MCF 10A (cell line): Measurements from ENCODE around the gene SCUBE2. TPM values are rescaled to one million over a fixed set of nuclear protein-coding genes. Genes with fewer than 3 reads are reported as not detected.

ENCODE experiments used
- BruUV-seq: library from RNA; stranded (reverse); fragments of 400-500 nt; replicated peaks from 2 replicates; lab custom pipeline; 2021; lab: Mats Ljungman, UMichigan
- CTCF ChIA-PET: fragments of 300-600 bp; sonication (Branson Sonifier 250); formaldehyde crosslinking; extraction: SDS; loops from one replicate; lab custom pipeline; 2021; ENCODE audit warnings: antibody characterized with exemption, inconsistent platforms; lab: Yijun Ruan, JAX
- POLR2A ChIA-PET: fragments of 300-600, 350-650 bp; sonication (Branson Sonifier 250); formaldehyde crosslinking; extraction: SDS; loops from one replicate; lab custom pipeline; 2020; ENCODE audit warnings: antibody characterized with exemption, inconsistent platforms; lab: Yijun Ruan, JAX
- DNase-seq: peaks from one replicate; pipeline ENCODE4 v3.0.0-alpha.2; 2018; ENCODE audit not compliant: unreplicated experiment
- H3K27ac Mint-ChIP-seq: one replicate; pipeline ENCODE4 v1.8.0; 2022; ENCODE audit warnings: mild to moderate bottlenecking, low read depth, mixed read lengths; ENCODE audit not compliant: unreplicated experiment
- H3K27me3 Mint-ChIP-seq: one replicate; pipeline ENCODE4 v1.8.0; 2022; ENCODE audit warnings: mixed read lengths; ENCODE audit not compliant: insufficient read depth, unreplicated experiment
- H3K36me3 Mint-ChIP-seq: one replicate; pipeline ENCODE4 v1.8.0; 2022; ENCODE audit warnings: mild to moderate bottlenecking, moderate library complexity, mixed read lengths; ENCODE audit not compliant: insufficient read depth, unreplicated experiment
- H3K4me1 Mint-ChIP-seq: one replicate; pipeline ENCODE4 v1.8.0; 2022; ENCODE audit warnings: mixed read lengths; ENCODE audit not compliant: insufficient read depth, unreplicated experiment
- H3K4me3 Mint-ChIP-seq: one replicate; pipeline ENCODE4 v1.8.0; 2022; ENCODE audit warnings: mild to moderate bottlenecking, moderate library complexity, mixed read lengths; ENCODE audit not compliant: unreplicated experiment
- H3K9me3 Mint-ChIP-seq: one replicate; pipeline ENCODE4 v1.8.0; 2022; ENCODE audit warnings: mixed read lengths; ENCODE audit not compliant: unreplicated experiment
- CTCF ChIP-seq: fragments of 200-600 bp; IDR thresholded peaks from one replicate; pipeline ENCODE4 v1.8.0; 2022; ENCODE audit warnings: antibody characterized with exemption, mild to moderate bottlenecking; ENCODE audit not compliant: unreplicated experiment
- intact Hi-C: fragments of 100-400 bp; cut with micrococcal nuclease; formaldehyde crosslinking; loops from 2 replicates; pipeline ENCODE4 v1.14.1; 2022
- total RNA-seq: library from RNA; stranded (reverse); gene quantifications from 2 replicates; pipeline ENCODE4 v1.2.3, GENCODE V29; 2022

The SCUBE2 gene
- total RNA-seq, 1 experiment from 2014 or later: 0.93 TPM

GRCh38 chr11:9002920-9003572, 88.4 kb downstream of the SCUBE2 start:
- no peak for TF ChIP-seq CTCF
- ChIA-PET POLR2A (interaction anchor here (1.5 kb wide), 1 partner anchor 39 kb away, joined by 5 read pairs; the partner anchor contains the start of gene TMEM9B), CTCF (interaction anchor here (1.2 to 2.1 kb wide), 3 partner anchors 9 to 134 kb away, joined by 4 to 6 read pairs (median 6); no protein-coding TSS in a partner anchor)
- Mint-ChIP-seq H3K36me3 (no peaks in the 10 kb centered on the region), H3K27me3 (peaks cover 14% of the 10 kb centered on the region), H3K4me3 (peak overlapping the region; percentile 64), H3K27ac (no peak overlapping the region), H3K4me1 (peaks cover 13% of the 10 kb centered on the region), H3K9me3 (no peaks in the 10 kb centered on the region)
- no TSS peak for BruUV-seq
- intact Hi-C loops: no loop called here
- DNase-seq: no peak

- DNase-seq: peak; percentile 56
- POLR2A ChIA-PET: interaction anchor here (0.6 to 1.5 kb wide), 3 partner anchors 37 to 1151 kb away, joined by 3 to 5 read pairs (median 3); partner anchors contain the start of gene TMEM9B
- CTCF ChIA-PET: interaction anchor here (1.2 to 2.1 kb wide), 2 partner anchors 10 to 136 kb away, joined by 6 read pairs; no protein-coding TSS in a partner anchor
- Mint-ChIP-seq H3K9me3 (no peaks in the 10 kb centered on the region), H3K4me1 (peaks cover 13% of the 10 kb centered on the region), H3K4me3 (no peak overlapping the region), H3K27ac (no peak overlapping the region), H3K27me3 (peaks cover 14% of the 10 kb centered on the region), H3K36me3 (no peaks in the 10 kb centered on the region)
- BruUV-seq: no TSS peak
- no peak for TF ChIP-seq CTCF
- intact Hi-C loops: no loop called here
Measured at GRCh38 chr11:9001736-9002135, 89.7 kb downstream of the SCUBE2 start.

GRCh38 chr11:8998017-8998416, 93.4 kb downstream of the SCUBE2 start:
- Mint-ChIP-seq H3K9me3 (no peaks in the 10 kb centered on the region), H3K27ac (no peak overlapping the region), H3K4me1 (peaks cover 8% of the 10 kb centered on the region), H3K36me3 (no peaks in the 10 kb centered on the region), H3K4me3 (no peak overlapping the region), H3K27me3 (no peaks in the 10 kb centered on the region)
- BruUV-seq: no TSS peak
- TF ChIP-seq CTCF: no peak
- POLR2A ChIA-PET: interaction anchor here (0.6 to 1.2 kb wide), 4 partner anchors 16 to 316 kb away, joined by 3 to 5 read pairs (median 3); partner anchors contain the start of gene TRIM66
- CTCF ChIA-PET: interaction anchor here (0.6 to 2.6 kb wide), 5 partner anchors 13 to 364 kb away, joined by 3 to 13 read pairs (median 4); no protein-coding TSS in a partner anchor
- no peak for DNase-seq
- intact Hi-C loops: no loop called here

GRCh38 chr11:8997451-8997850, 93.9 kb downstream of the SCUBE2 start:
- no TSS peak for BruUV-seq
- H3K27ac Mint-ChIP-seq: no peak overlapping the region
- H3K4me3 Mint-ChIP-seq: no peak overlapping the region
- ChIA-PET CTCF (interaction anchor here (0.6 to 2.6 kb wide), 4 partner anchors 12 to 140 kb away, joined by 3 to 13 read pairs (median 6); no protein-coding TSS in a partner anchor), POLR2A (interaction anchor here (0.6 to 1.2 kb wide), 4 partner anchors 16 to 315 kb away, joined by 3 to 5 read pairs (median 4); partner anchors contain the start of genes TMEM9B and TRIM66)
- DNase-seq: no peak
- H3K36me3 Mint-ChIP-seq: no peaks in the 10 kb centered on the region
- H3K9me3 Mint-ChIP-seq: no peaks in the 10 kb centered on the region
- TF ChIP-seq CTCF: no peak
- peaks cover 7% of the 10 kb centered on the region for H3K4me1 Mint-ChIP-seq
- no peaks in the 10 kb centered on the region for H3K27me3 Mint-ChIP-seq
- intact Hi-C loops: no loop called here
